ENCODE results near the gene UNC13A.

Gene UNC13A

DNA sequence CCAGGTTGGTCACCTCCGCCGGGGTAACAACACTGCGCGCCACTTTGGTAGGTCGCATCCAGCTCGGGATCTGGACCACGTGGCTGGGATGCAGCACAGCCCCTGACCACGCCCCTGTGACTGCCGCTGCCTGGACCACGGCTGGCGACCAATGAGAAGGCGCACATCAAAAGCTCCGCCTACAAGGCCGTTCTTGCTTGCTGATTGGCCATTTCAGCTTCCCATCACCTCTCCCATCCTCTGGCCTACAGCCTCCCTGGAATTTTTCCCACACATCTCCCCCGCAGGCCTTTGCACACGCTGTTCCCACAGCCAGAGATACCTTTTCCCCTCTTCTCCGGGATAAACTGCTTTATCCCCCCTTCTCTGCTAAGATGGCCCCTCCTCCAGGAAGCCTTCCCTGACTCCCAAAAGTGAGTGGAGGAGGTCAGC, 18.6 kb upstream of the UNC13A start:
- Histone ChIP-seq H3K9me3 (ENCODE audit: insufficient read depth, low read length) (no peaks in the 10 kb centered on the region), H3K4me1 (ENCODE audit: insufficient read depth, insufficient read length) (peaks cover 2% of the 10 kb centered on the region), H3K36me3 (ENCODE audit: insufficient read depth, insufficient read length, low read length) (no peaks in the 10 kb centered on the region), H3K4me3 (ENCODE audit: insufficient read length, low read depth) (no peak overlapping the region), H3K9ac (ENCODE audit: insufficient read length, low read depth) (no peak overlapping the region), H3K27me3 (ENCODE audit: insufficient read depth, insufficient read length) (no peaks in the 10 kb centered on the region)
- DNase-seq (ENCODE audit: low read depth, low spot score), result peak; percentile 39
- no peak for TF ChIP-seq YY1 (IDR thresholded peaks at IDR 0.05; ENCODE audit: insufficient read depth, insufficient read length)
- TF ChIP-seq ZNF274 (IDR thresholded peaks at IDR 0.05; ENCODE audit: low read depth, low read length), result no peak
- TF ChIP-seq SUZ12 (IDR thresholded peaks at IDR 0.05; ENCODE audit: extremely low read depth, insufficient read depth, insufficient read length), result no peak

GRCh38 chr19:17703824-17704463, 15.8 kb upstream of the UNC13A start:
- Histone ChIP-seq H3K4me1 (ENCODE audit: insufficient read depth, insufficient read length) (peaks cover 4% of the 10 kb centered on the region), H3K27me3 (ENCODE audit: insufficient read depth, insufficient read length) (no peaks in the 10 kb centered on the region), H3K9me3 (ENCODE audit: insufficient read depth, low read length) (no peaks in the 10 kb centered on the region), H3K9ac (ENCODE audit: insufficient read length, low read depth) (no peak overlapping the region), H3K4me3 (ENCODE audit: insufficient read length, low read depth) (no peak overlapping the region), H3K36me3 (ENCODE audit: insufficient read depth, insufficient read length, low read length) (no peaks in the 10 kb centered on the region)
- TF ChIP-seq ZNF274 (IDR thresholded peaks at IDR 0.05; ENCODE audit: low read depth, low read length) (no peak), YY1 (IDR thresholded peaks at IDR 0.05; ENCODE audit: insufficient read depth, insufficient read length) (no peak), SUZ12 (IDR thresholded peaks at IDR 0.05; ENCODE audit: extremely low read depth, insufficient read depth, insufficient read length) (no peak)
- DNase-seq (ENCODE audit: low read depth, low spot score), result no peak

DNA sequence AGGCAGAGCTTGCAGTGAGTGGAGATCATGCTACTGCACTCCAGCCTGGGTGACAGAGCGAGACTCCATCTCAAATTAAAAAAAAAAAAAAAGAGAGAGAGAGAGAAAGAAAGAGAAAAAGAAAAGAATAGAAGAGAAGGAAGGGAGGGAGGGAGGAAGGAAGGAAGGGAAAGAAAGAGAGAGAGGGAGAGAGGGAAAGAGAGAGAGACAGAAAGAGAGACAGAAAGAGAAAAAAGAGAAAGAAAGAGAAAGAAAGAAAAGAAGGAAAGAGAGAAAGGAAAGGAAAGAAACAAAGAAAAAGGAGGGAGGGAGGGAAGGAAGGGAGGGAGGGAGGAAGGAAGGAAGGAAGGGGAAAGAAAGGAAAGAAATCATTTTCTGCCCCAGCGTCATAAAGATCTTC, 7.0 kb upstream of the UNC13A start:
- Histone ChIP-seq H3K4me3 (ENCODE audit: insufficient read length, low read depth) (no peak overlapping the region), H3K9ac (ENCODE audit: insufficient read length, low read depth) (no peak overlapping the region), H3K9me3 (ENCODE audit: insufficient read depth, low read length) (no peaks in the 10 kb centered on the region), H3K27me3 (ENCODE audit: insufficient read depth, insufficient read length) (no peaks in the 10 kb centered on the region), H3K36me3 (ENCODE audit: insufficient read depth, insufficient read length, low read length) (no peaks in the 10 kb centered on the region), H3K4me1 (ENCODE audit: insufficient read depth, insufficient read length) (peaks cover 6% of the 10 kb centered on the region)
- no peak for DNase-seq (ENCODE audit: low read depth, low spot score)
- TF ChIP-seq YY1 (IDR thresholded peaks at IDR 0.05; ENCODE audit: insufficient read depth, insufficient read length), result no peak
- no peak for TF ChIP-seq ZNF274 (IDR thresholded peaks at IDR 0.05; ENCODE audit: low read depth, low read length)
- TF ChIP-seq SUZ12 (IDR thresholded peaks at IDR 0.05; ENCODE audit: extremely low read depth, insufficient read depth, insufficient read length), result no peak

DNA sequence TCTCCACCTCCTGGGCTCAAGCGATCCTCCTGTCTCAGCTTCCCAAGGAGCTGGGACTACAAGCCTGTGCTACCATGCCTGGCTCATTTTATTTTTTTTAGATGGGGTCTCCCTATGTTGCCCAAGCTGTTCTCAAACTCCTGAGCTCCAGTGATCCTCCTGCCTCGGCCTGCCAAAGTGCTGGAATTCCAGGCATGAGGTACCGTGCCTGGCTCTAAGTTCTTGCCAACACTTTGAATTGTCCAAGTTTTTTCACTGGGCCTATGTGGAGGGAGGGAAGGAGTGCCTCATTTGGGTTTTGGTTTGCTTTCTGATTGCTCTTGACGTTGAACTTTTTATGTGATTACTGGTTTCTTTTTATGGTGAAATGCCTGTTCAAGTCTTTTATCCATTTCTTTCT, 4.4 kb upstream of the UNC13A start:
- Histone ChIP-seq H3K36me3 (ENCODE audit: insufficient read depth, insufficient read length, low read length) (no peaks in the 10 kb centered on the region), H3K4me3 (ENCODE audit: insufficient read length, low read depth) (no peak overlapping the region), H3K4me1 (ENCODE audit: insufficient read depth, insufficient read length) (peaks cover 7% of the 10 kb centered on the region), H3K9me3 (ENCODE audit: insufficient read depth, low read length) (no peaks in the 10 kb centered on the region), H3K9ac (ENCODE audit: insufficient read length, low read depth) (no peak overlapping the region), H3K27me3 (ENCODE audit: insufficient read depth, insufficient read length) (no peaks in the 10 kb centered on the region)
- no peak for DNase-seq (ENCODE audit: low read depth, low spot score)
- TF ChIP-seq ZNF274 (IDR thresholded peaks at IDR 0.05; ENCODE audit: low read depth, low read length), result no peak
- no peak for TF ChIP-seq SUZ12 (IDR thresholded peaks at IDR 0.05; ENCODE audit: extremely low read depth, insufficient read depth, insufficient read length)

- DNase-seq (ENCODE audit: low read depth, low spot score), result no peak
These were observed 870 bp upstream of the UNC13A start for GRCh38 chr19:17688853-17689595.

DNA sequence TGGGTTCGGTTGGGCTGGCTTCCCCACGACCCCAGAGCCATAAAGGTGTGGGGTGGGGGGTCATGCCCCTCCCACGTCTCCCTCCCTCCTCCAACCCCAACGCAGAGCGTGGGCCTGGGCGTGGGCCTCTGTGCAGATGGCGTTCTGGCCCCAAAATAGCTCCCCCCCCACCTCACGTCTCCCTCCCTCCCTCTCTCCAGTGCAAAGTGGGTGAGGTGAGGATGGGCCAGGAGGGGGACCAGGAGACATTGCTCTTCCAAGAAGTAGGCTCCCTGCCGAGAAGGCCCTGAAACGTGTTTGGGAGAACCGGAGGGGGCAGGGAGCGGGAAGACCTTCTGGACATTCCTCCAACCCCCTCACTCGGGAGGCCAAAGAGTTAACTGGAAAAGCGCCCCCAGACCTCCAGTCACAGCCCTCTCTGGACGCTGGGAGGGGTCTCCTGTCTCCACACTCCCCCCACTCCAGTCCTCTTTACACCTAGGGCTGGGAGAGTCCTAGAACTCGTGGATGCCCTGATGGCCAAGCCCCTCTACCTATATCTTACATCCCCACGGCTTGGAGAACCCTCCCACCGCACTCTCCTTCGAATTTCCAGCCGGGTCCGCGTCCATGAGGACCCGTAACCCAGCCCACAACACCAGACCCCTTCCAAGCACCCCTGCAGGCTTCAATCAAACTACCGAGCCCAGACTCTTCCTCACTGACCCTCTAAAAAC, 855 bp downstream of the UNC13A start:
- Histone ChIP-seq H3K9ac (ENCODE audit: insufficient read length, low read depth) (peak overlapping the region; percentile 91), H3K4me3 (ENCODE audit: insufficient read length, low read depth) (peak overlapping the region; percentile 87), H3K27me3 (ENCODE audit: insufficient read depth, insufficient read length) (no peaks in the 10 kb centered on the region), H3K9me3 (ENCODE audit: insufficient read depth, low read length) (no peaks in the 10 kb centered on the region), H3K36me3 (ENCODE audit: insufficient read depth, insufficient read length, low read length) (no peaks in the 10 kb centered on the region), H3K4me1 (ENCODE audit: insufficient read depth, insufficient read length) (peaks cover 15% of the 10 kb centered on the region)
- TF ChIP-seq YY1 (IDR thresholded peaks at IDR 0.05; ENCODE audit: insufficient read depth, insufficient read length), result no peak
- TF ChIP-seq ZNF274 (IDR thresholded peaks at IDR 0.05; ENCODE audit: low read depth, low read length), result no peak
- TF ChIP-seq SUZ12 (IDR thresholded peaks at IDR 0.05; ENCODE audit: extremely low read depth, insufficient read depth, insufficient read length), result no peak
- DNase-seq (ENCODE audit: low read depth, low spot score), result no peak

More at GRCh38 chr19:17688853-17689595, 870 bp upstream of the UNC13A start:
- no peaks in the 10 kb centered on the region for H3K27me3 ChIP-seq (ENCODE audit: insufficient read depth, insufficient read length)
- no peaks in the 10 kb centered on the region for H3K9me3 ChIP-seq (ENCODE audit: insufficient read depth, low read length)
- H3K9ac ChIP-seq (ENCODE audit: insufficient read length, low read depth), result peak overlapping the region; percentile 78
- peaks cover 15% of the 10 kb centered on the region for H3K4me1 ChIP-seq (ENCODE audit: insufficient read depth, insufficient read length)
- H3K36me3 ChIP-seq (ENCODE audit: insufficient read depth, insufficient read length, low read length), result no peaks in the 10 kb centered on the region
- TF ChIP-seq ZNF274 (IDR thresholded peaks at IDR 0.05; ENCODE audit: low read depth, low read length) (no peak), SUZ12 (IDR thresholded peaks at IDR 0.05; ENCODE audit: extremely low read depth, insufficient read depth, insufficient read length) (no peak), YY1 (IDR thresholded peaks at IDR 0.05; ENCODE audit: insufficient read depth, insufficient read length) (no peak)
- H3K4me3 ChIP-seq (ENCODE audit: insufficient read length, low read depth), result peak overlapping the region; percentile 87

DNA sequence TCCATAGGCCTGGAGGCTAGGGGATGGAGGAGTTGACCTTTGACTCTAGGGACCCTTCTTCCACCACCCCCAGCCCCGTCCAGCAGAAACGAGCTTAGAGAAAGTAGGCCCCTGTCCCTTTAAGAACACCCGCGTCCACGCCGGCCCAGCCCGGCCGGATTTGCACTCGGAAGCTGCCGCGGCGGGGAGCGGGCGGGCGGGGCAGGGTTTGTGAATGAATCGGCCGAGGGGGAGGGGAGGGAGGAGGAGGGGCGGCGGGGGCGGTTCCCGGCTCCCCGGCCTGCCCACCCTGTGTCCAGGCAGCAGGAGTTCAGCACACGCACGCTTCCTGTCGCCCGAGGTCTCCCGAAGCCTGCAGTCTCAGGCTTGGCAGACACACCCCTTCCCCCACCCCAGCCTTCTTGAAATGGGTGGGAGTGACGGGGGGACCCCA, 1.5 kb downstream of the UNC13A start:
- Histone ChIP-seq H3K9me3 (ENCODE audit: insufficient read depth, low read length) (no peaks in the 10 kb centered on the region), H3K4me1 (ENCODE audit: insufficient read depth, insufficient read length) (peaks cover 15% of the 10 kb centered on the region), H3K9ac (ENCODE audit: insufficient read length, low read depth) (peak overlapping the region; percentile 91), H3K4me3 (ENCODE audit: insufficient read length, low read depth) (peak overlapping the region; percentile 87), H3K27me3 (ENCODE audit: insufficient read depth, insufficient read length) (no peaks in the 10 kb centered on the region), H3K36me3 (ENCODE audit: insufficient read depth, insufficient read length, low read length) (no peaks in the 10 kb centered on the region)
- TF ChIP-seq SUZ12 (IDR thresholded peaks at IDR 0.05; ENCODE audit: extremely low read depth, insufficient read depth, insufficient read length) (no peak), ZNF274 (IDR thresholded peaks at IDR 0.05; ENCODE audit: low read depth, low read length) (no peak), YY1 (IDR thresholded peaks at IDR 0.05; ENCODE audit: insufficient read depth, insufficient read length) (no peak)
- no peak for DNase-seq (ENCODE audit: low read depth, low spot score)
